ENCODE measurements around the gene USP49. TPM values are rescaled to one million over a fixed set of nuclear protein-coding genes. Genes with fewer than 3 reads are reported as not detected.

USP49 gene
- total RNA-seq, 2 experiments from 2014 or later = 9.0 to 17.8 TPM

DNA sequence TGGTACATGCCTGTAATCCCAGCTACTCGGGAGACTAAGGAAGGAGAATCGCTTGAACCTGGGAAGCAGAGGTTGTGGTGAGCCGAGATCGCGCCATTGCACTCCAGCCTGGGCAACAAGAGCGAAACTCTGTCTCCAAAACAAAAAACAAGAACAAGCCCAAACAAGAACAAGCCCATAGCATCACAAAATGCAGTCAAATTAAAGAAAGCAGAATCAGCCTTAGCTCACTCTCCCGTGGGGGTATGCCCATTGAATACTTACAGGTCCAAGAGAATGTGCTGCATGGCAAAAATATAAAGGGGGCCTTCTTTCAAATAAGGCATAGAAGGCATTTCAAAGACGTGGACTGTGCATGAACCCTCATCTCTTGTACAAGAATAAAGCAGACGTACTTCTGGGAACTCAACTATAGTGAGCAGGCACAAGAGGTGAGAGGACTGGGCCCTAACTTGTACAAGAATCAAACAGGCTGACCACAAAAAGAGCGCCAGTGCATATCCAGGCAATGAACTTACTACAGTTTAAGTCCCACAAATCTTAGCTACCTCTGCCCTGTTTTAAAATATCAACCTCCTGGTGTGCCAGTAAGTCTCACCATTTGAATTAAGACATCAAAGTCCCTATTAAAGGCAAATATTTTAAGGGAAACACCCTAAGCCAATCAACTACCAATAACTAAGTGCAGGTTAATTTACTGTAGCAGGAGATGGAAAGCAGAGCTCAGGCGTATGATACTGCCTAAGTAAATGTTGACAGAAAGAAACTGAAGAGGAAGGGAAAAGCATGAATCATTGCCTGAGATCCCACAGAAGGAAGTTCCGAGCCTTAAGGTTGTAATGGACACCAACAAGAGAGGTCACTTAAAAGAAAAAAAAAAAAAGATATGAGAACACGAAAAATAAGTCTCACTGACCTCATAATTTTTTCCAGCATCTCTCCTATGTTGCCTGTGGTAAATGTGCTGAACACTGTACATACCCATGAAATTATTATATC lies 70.3 kb downstream of the USP49 start:
- Histone ChIP-seq H3K9me2 (ENCODE audit: insufficient read depth, low read length) (no peaks in the 10 kb centered on the region), H4K20me1 (ENCODE audit: insufficient read depth, low read length) (no peaks in the 10 kb centered on the region), H3K36me3 (ENCODE audit: insufficient read depth, low read length) (no peaks in the 10 kb centered on the region), H3K79me2 (ENCODE audit: insufficient read depth, low read depth, low read length) (no peaks in the 10 kb centered on the region), H3K4me2 (ENCODE audit: low read length) (no peak overlapping the region), H3K27ac (ENCODE audit: low read depth, low read length, poor library complexity, severe bottlenecking) (no peak overlapping the region), H3K9me3 (ENCODE audit: low read length) (no peaks in the 10 kb centered on the region), H3K4me3 (ENCODE audit: low read depth, low read length, poor library complexity, severe bottlenecking) (no peak overlapping the region), H2AFZ (ENCODE audit: low read length) (no peak overlapping the region), H3K4me1 (ENCODE audit: insufficient read depth, low read length, poor library complexity, severe bottlenecking) (no peaks in the 10 kb centered on the region)
- no peak for DNase-seq (ENCODE audit: low spot score)
- no peak for TF ChIP-seq EZH2phosphoT487 (IDR thresholded peaks at IDR 0.05; ENCODE audit: borderline replicate concordance, low read depth, low read length)
- TF ChIP-seq CTCF (conservative IDR thresholded peaks at IDR 0.05; ENCODE audit: low read length) = no peak
- intact Hi-C loops (cut with micrococcal nuclease; ENCODE audit: unreplicated experiment) = no loop called here
- CTCF ChIA-PET (ENCODE audit: unreplicated experiment) = no interaction called here
- no TSS peak for BruUV-seq (replicated peaks)
- POLR2A ChIA-PET = interaction anchor here (0.6 kb wide), 1 partner anchor 1175 kb away, joined by 3 read pairs; no protein-coding TSS in a partner anchor

- Histone ChIP-seq H3K9me3 (ENCODE audit: low read length) (no peaks in the 10 kb centered on the region), H3K4me1 (ENCODE audit: insufficient read depth, low read length, poor library complexity, severe bottlenecking) (no peaks in the 10 kb centered on the region), H3K79me2 (ENCODE audit: insufficient read depth, low read depth, low read length) (no peaks in the 10 kb centered on the region), H2AFZ (ENCODE audit: low read length) (no peak overlapping the region), H4K20me1 (ENCODE audit: insufficient read depth, low read length) (no peaks in the 10 kb centered on the region), H3K9me2 (ENCODE audit: insufficient read depth, low read length) (no peaks in the 10 kb centered on the region), H3K36me3 (ENCODE audit: insufficient read depth, low read length) (no peaks in the 10 kb centered on the region), H3K27ac (ENCODE audit: low read depth, low read length, poor library complexity, severe bottlenecking) (no peak overlapping the region), H3K4me3 (ENCODE audit: low read depth, low read length, poor library complexity, severe bottlenecking) (no peak overlapping the region), H3K4me2 (ENCODE audit: low read length) (no peak overlapping the region)
- BruUV-seq (replicated peaks) = no TSS peak
- no peak for DNase-seq (ENCODE audit: low spot score)
- ChIA-PET CTCF (ENCODE audit: unreplicated experiment) (no interaction called here), POLR2A (interaction anchor here (0.7 kb wide), 1 partner anchor 29 kb away, joined by 4 read pairs; no protein-coding TSS in a partner anchor)
- TF ChIP-seq CTCF (conservative IDR thresholded peaks at IDR 0.05; ENCODE audit: low read length) = no peak
- intact Hi-C loops (cut with micrococcal nuclease; ENCODE audit: unreplicated experiment) = no loop called here
Measured at GRCh38 chr6:41823178-41823577, 72.0 kb downstream of the USP49 start.

DNA sequence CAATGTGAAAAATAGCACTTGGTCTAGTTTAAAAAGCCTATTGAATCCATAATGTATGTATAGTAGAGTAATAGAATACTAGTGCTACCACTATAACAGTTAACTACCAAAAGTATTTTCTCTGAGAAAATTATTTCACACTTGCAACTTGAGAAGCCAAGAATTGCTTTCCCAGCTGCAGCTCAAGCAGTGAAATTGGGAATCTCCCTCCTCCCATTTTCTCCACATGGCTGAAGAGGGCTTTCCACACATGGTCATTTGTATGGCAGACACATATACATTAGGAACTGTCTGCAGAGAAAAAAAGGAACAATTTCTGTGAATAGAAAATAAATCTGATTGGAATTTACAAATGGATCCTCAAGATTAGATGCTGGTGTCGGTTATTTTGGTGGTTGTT lies 73.2 kb downstream of the USP49 start:
- ChIA-PET CTCF (ENCODE audit: unreplicated experiment) (no interaction called here), POLR2A (no interaction called here)
- no peak overlapping the region for H3K4me3 ChIP-seq (ENCODE audit: low read depth, low read length, poor library complexity, severe bottlenecking)
- no peaks in the 10 kb centered on the region for H3K4me1 ChIP-seq (ENCODE audit: insufficient read depth, low read length, poor library complexity, severe bottlenecking)
- H3K4me2 ChIP-seq (ENCODE audit: low read length) = no peak overlapping the region
- no peaks in the 10 kb centered on the region for H3K9me3 ChIP-seq (ENCODE audit: low read length)
- H3K27ac ChIP-seq (ENCODE audit: low read depth, low read length, poor library complexity, severe bottlenecking) = no peak overlapping the region
- intact Hi-C loops (cut with micrococcal nuclease; ENCODE audit: unreplicated experiment) = no loop called here
- H2AFZ ChIP-seq (ENCODE audit: low read length) = no peak overlapping the region
- H4K20me1 ChIP-seq (ENCODE audit: insufficient read depth, low read length) = no peaks in the 10 kb centered on the region
- H3K79me2 ChIP-seq (ENCODE audit: insufficient read depth, low read depth, low read length) = no peaks in the 10 kb centered on the region
- no peaks in the 10 kb centered on the region for H3K9me2 ChIP-seq (ENCODE audit: insufficient read depth, low read length)
- TF ChIP-seq EZH2phosphoT487 (IDR thresholded peaks at IDR 0.05; ENCODE audit: borderline replicate concordance, low read depth, low read length) = no peak
- TF ChIP-seq CTCF (conservative IDR thresholded peaks at IDR 0.05; ENCODE audit: low read length) = no peak
- no peak for DNase-seq (ENCODE audit: low spot score)
- BruUV-seq (replicated peaks) = no TSS peak
- no peaks in the 10 kb centered on the region for H3K36me3 ChIP-seq (ENCODE audit: insufficient read depth, low read length)

Data from OCI-LY7 (cell line).